ENCODE results near the gene TMED7. TPM values are rescaled to one million over a fixed set of nuclear protein-coding genes. Genes with fewer than 3 reads are reported as not detected.

The TMED7 gene
- total and polyA plus RNA-seq, 2 of the 8 experiments (the other 6 are each of a cell fraction or from before 2014, with no cell fraction given), result 43.8 to 75.2 TPM

GRCh38 chr5:115583474-115583873 is 42.4 kb downstream of the TMED7 start (continued):
- TF ChIP-seq SIRT6 (IDR thresholded peaks at IDR 0.05; ENCODE audit: low read length) (no peak), ZNF274 (IDR thresholded peaks at IDR 0.05; ENCODE audit: borderline replicate concordance, extremely low read depth, low read length) (no peak), NRF1 (IDR thresholded peaks at IDR 0.05; ENCODE audit: low read depth, low read length) (no peak), YY1 (IDR thresholded peaks at IDR 0.05; ENCODE audit: low read depth, low read length) (no peak), KDM5A (IDR thresholded peaks at IDR 0.05; ENCODE audit: low read length) (no peak), JUND (IDR thresholded peaks at IDR 0.05; ENCODE audit: low read length) (no peak)
